Ishikawa (cell line): ENCODE measurements around the gene GHRHR.

Experiments
- CEBPB ChIP-seq: IDR thresholded peaks from 2 replicates; pipeline ENCODE4 v1.6.1; 2012
- CREB1 ChIP-seq: IDR thresholded peaks from 2 replicates; pipeline ENCODE4 v1.6.1; 2012; ENCODE audit warnings: low read depth
- EP300 ChIP-seq: IDR thresholded peaks from 2 replicates; pipeline ENCODE4 v1.6.1; 2012; ENCODE audit warnings: borderline replicate concordance
- FOXM1 ChIP-seq: IDR thresholded peaks from 2 replicates; pipeline ENCODE4 v1.6.1; 2012; ENCODE audit warnings: low read depth, borderline replicate concordance
- RAD21 ChIP-seq: IDR thresholded peaks from 2 replicates; pipeline ENCODE4 v1.6.1; 2012; ENCODE audit warnings: low read depth
- YY1 ChIP-seq: IDR thresholded peaks from 2 replicates; pipeline ENCODE4 v1.6.1; 2012; ENCODE audit warnings: low read depth
- TF ChIP-seq, protein P1 (sequence below): IDR thresholded peaks from 2 replicates; pipeline ENCODE4 v1.6.1; 2012; ENCODE audit warnings: low read depth, mild to moderate bottlenecking
- TF ChIP-seq, protein P2 (sequence below): IDR thresholded peaks from 2 replicates; pipeline ENCODE4 v1.6.1; 2012

DNA sequence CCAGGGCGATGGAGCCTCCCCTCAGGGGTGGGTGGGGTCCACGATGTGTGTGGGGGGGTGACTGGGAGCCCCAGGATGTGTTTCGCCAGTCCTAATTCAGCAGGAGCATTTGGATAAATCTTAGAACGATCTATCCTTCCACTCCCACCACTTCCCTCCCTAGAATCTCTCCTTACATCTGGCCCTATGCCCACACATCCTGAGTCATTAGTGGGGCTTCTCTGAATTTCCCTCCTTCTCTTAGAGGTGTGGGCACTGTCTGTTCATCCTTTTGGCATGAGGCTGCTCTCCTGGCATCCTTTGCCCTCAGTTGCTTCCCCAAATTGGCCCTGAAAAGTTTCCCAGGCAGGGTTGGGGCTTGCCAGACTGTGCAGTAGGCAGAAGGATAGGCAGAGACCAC, 1.6 kb downstream of the GHRHR start:
- TF ChIP-seq, protein P1, sequence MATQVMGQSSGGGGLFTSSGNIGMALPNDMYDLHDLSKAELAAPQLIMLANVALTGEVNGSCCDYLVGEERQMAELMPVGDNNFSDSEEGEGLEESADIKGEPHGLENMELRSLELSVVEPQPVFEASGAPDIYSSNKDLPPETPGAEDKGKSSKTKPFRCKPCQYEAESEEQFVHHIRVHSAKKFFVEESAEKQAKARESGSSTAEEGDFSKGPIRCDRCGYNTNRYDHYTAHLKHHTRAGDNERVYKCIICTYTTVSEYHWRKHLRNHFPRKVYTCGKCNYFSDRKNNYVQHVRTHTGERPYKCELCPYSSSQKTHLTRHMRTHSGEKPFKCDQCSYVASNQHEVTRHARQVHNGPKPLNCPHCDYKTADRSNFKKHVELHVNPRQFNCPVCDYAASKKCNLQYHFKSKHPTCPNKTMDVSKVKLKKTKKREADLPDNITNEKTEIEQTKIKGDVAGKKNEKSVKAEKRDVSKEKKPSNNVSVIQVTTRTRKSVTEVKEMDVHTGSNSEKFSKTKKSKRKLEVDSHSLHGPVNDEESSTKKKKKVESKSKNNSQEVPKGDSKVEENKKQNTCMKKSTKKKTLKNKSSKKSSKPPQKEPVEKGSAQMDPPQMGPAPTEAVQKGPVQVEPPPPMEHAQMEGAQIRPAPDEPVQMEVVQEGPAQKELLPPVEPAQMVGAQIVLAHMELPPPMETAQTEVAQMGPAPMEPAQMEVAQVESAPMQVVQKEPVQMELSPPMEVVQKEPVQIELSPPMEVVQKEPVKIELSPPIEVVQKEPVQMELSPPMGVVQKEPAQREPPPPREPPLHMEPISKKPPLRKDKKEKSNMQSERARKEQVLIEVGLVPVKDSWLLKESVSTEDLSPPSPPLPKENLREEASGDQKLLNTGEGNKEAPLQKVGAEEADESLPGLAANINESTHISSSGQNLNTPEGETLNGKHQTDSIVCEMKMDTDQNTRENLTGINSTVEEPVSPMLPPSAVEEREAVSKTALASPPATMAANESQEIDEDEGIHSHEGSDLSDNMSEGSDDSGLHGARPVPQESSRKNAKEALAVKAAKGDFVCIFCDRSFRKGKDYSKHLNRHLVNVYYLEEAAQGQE = no peak
- TF ChIP-seq RAD21 (no peak), EP300 (no peak), FOXM1 (no peak), CREB1 (no peak), CEBPB (no peak), YY1 (no peak)
- TF ChIP-seq, protein P2, sequence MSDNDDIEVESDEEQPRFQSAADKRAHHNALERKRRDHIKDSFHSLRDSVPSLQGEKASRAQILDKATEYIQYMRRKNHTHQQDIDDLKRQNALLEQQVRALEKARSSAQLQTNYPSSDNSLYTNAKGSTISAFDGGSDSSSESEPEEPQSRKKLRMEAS = no peak
